ENCODE measurements around the gene DKK1.

Gene DKK1, protein sequence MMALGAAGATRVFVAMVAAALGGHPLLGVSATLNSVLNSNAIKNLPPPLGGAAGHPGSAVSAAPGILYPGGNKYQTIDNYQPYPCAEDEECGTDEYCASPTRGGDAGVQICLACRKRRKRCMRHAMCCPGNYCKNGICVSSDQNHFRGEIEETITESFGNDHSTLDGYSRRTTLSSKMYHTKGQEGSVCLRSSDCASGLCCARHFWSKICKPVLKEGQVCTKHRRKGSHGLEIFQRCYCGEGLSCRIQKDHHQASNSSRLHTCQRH

GRCh38 chr10:52313933-52314821 lies at the start of gene DKK1:
DKK1 (plus strand) TSS chr10:52314281; CDS start chr10:52314435, 154 bp downstream.
- no peak for DNase-seq

DNA sequence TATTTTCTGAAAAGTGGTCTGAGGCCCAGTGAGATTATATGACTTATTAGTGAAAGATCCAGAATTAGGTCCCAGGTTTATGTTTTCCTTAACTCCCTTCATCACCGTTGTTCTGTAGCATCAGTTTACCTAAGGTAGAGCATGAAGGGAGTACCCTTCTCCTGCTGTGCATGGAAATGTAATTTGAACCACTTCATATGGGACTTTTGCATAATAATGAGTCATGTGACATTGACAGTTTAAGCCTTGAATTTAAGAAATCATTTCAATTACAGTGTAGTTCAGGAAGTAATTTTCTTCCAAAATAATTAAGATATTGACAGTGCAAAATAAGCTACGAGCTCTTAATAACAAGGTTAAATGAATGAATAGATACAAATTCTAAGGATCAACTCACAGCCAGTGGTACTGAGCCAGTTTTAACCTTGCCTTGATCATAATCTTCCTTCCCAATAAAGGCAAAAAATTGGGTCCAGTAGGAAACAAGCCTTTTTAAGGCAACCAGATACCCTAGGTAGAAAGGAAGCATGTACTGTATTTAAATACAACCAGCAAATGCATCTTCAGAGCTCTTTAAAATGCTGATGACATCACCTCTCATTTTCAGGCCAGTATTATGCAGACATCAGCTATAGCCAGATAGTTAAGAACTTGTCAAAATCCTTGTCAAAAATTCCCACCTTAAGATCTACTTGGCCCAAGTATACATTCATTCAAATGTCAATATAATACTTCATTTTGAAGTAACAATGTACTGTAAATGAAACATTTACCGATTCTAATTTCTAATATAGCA lies 48.8 kb upstream of the DKK1 start:
- no peak for DNase-seq

- no peak for DNase-seq
Observed at GRCh38 chr10:52266858-52267257, 47.2 kb upstream of the DKK1 start.

- no peak for DNase-seq
Observed at GRCh38 chr10:52268790-52269189, 45.3 kb upstream of the DKK1 start.

DNA sequence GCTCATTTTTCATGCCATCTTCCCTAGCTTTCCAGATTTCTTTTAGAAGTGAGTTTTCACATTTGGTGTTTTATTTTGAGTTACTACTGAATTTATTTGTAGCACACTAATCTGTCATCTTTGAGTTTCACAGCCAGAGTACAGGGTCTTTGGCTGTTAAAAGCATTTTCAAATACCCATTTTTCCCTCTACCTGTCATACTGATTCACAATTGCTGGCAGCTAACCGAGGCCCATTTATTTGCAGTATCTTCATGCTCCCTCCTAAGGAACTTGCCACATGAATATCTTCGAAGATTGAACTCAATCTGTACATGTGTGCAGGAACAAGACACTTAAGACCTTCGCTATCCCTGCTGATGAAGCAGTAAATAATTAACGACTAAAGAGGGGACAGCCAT lies 44.8 kb upstream of the DKK1 start:
- DNase-seq = no peak

GRCh38 chr10:52276163-52276562 lies 37.9 kb upstream of the DKK1 start:
- no peak for DNase-seq

DNA sequence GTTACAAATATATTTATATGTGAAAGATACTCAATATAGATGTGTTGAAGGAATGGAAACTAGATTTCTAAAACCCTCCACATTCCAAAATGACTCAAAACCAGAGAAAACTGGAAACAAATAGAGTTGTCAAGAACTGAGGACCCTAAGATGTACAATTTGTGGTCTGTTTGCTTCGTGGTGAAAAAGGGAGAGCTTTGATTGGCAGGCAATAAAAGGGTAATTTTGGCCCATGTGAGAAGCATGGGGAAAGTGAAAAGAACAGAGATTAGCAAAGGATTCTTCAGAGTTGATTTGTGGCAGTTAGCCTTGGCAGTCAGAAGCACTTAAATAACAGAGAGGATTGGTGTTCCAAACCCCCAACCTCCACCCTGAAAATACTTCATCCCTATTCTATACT lies 37.1 kb upstream of the DKK1 start:
- DNase-seq = no peak

GRCh38 chr10:52279546-52279945 lies 34.5 kb upstream of the DKK1 start:
- no peak for DNase-seq

DNA sequence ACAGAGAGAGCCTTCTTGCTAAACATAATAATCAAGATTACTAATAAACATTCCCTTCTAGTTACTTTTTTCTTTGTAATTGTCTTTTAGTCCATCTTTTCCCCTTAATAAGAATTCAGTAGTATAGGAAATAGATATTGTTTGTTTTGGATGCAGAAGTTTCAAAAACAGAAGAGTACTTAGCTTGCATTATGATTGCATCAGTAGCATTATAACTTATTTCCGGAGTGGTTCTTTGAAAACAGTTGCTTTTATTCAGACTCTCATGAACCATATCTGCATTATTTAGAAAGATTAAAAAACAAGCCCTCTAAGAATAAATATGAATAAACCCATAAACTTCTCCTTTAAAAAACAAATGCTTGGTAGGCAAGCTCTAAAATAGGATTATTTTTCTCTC lies 34.0 kb upstream of the DKK1 start:
- no peak for DNase-seq

DNA sequence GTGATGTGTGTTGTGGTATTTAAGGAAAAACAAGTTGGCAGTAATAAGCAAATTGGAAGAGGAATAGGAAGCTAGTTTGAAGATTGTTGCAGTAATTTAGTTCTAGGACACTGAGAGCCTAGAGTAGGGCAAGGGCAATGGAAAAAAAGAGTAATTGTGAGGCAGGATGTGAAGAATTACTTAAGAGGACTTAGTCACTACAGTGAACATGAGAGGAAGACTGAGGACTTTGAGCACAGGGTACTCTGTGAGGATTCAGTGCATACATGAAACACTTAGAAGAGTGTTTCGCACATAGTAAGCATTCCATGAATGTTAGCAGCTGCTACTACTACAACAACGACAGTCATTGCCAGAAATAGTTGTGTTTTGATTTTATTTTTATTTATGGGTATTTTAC lies 30.9 kb upstream of the DKK1 start:
- DNase-seq = no peak

GRCh38 chr10:52284416-52285013 lies 29.6 kb upstream of the DKK1 start:
- DNase-seq = no peak

DNA sequence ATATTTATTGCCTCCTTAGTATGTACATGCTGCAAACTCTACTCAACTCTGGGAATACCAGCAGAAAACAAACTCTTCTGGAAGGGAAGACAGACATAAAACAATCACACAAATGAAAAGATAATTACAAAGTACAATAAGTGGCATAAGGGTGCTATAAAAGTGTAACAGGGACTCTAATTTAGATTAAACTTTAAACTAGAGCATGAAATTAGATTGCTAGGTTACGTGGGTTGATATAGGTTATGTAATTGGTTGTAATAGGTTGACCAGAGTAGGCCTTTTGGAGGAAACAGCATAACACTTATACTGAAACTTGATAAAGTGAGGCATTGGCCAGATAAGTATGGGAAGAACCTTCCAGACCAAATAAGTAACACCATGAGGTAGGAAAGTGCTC lies 26.2 kb upstream of the DKK1 start:
- no peak for DNase-seq

- no peak for DNase-seq
Observed at GRCh38 chr10:52297747-52298146, 16.3 kb upstream of the DKK1 start.

DNA sequence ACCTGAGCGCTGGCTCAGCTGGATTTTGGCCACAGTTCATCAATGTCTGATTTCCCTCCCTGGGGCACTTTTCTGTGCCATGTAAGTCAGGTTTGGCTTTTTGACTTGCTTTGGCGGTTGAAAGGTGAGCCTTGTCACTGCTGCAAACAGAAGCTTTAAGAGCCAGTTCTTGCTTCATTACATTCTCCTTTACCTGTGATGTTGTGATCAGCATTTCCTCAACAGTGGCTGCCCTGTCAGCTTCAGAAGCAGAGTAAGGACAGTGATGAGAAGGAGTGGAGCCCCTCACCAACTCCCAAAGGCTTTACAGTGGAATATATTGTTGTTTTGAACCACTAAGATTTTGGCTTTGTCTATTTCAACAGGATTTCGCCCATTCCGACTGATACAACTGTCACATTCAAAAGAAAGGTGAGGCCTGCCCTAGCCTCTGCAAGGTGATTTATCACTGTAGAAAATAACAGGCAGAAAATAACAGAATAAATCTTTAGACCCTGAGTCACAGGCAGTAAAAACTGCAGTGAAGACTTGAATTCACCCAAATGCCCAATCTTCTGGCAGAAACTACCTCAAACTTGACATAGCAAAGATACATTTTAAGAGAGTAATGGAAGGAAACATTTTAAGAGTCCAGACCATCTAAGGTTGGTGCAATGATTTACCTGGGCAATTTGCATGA lies 13.3 kb upstream of the DKK1 start:
- no peak for DNase-seq

- no peak for DNase-seq
Observed at GRCh38 chr10:52308251-52309031, 5.6 kb upstream of the DKK1 start.

DNA sequence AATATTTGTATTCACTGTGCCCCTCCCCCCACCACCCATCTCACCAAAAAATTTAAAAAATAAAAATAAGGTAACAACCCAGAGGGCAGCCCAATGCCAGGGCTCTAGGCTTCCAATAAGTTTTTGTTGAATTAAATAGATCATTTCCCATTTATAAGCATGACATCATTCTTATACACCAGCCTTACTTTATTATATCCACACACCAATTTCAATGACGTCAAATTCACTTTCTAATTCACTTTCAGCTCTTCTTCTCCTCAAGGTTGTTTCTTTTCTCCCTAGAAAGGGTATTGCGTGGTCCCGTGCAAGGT lies 1.2 kb upstream of the DKK1 start:
- no peak for DNase-seq

DNA sequence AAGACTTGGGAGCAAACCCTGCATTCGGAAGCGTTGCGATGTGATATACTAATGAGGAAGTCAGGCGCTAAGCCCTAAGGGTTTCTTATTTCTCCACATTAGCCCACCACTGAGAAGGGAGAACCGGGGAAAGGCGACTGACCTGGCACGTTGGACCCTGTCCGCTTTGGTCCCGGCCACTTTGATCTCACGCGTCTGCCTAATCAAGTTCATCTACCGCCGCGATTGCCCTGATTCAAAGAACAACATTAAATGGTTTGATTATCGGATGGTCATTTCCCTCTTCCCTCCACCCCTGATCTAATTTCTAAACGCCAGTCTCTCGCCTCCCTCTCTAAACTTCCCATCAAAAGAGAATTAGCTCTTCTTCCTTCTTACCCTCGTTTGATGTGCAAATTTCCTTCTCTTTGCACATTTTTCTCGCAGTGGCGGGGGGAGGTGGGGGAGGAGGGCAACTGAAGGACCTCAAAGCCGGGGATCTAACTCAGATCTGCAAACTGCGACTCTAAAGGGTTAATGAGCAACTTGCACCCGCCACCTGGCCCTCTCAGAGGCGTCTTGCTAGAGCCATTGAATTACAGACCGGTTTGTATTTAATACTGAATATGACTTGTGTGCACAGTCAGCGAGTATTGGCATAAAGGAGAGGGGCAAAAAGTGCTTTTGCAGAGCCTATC lies 687 bp upstream of the DKK1 start:
- DNase-seq = no peak

GRCh38 chr10:52314822-52315552 lies 906 bp downstream of the DKK1 start:
- no peak for DNase-seq

DNA sequence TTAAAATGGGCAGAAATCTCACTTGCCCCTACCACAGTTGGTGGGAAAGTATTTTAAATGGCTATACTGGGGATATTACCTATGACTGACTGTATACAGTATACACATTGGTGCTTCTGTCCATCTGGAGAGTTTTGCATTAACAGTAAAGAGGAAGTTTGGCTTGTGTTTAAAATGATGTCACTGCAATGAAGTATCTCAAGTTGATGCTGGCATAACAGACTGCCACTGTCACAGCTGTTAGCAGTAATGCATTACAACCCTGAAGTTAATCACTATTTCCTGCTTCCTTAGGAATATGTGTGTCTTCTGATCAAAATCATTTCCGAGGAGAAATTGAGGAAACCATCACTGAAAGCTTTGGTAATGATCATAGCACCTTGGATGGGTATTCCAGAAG lies 1.9 kb downstream of the DKK1 start:
- no peak for DNase-seq

- no peak for DNase-seq
Observed at GRCh38 chr10:52316500-52316899, 2.4 kb downstream of the DKK1 start.
